K562 (cell line): ENCODE results near the gene SLC46A3. TPM values are rescaled to one million over a fixed set of nuclear protein-coding genes. Genes with fewer than 3 reads are reported as not detected.
A peak's percentile ranks its signal among the peaks of the same experiment; 100 is the strongest.

ENCODE experiments used
- BRCA1 ChIP-seq, 2 experiments: fragments of 450-650 bp in 1 of 2; sonication (generic) in 1 of 2; formaldehyde crosslinking in 1 of 2; IDR thresholded peaks; 2 replicates each; pipeline versions ENCODE4 v1.5.0 to v1.6.1; 2017 to 2020; ENCODE audit warnings: mild to moderate bottlenecking in 1 of 2, missing genetic modification reagents in 1 of 2
- CBX5 ChIP-seq: IDR thresholded peaks from 2 replicates; pipeline ENCODE4 v1.6.1; 2014; ENCODE audit warnings: low read depth, borderline replicate concordance
- CEBPB ChIP-seq: fragments of 450-650 bp; IDR thresholded peaks from 2 replicates; pipeline ENCODE4 v1.6.1; 2016; ENCODE audit warnings: missing genetic modification characterization, missing compliant biosample characterization
- NR2C2 ChIP-seq, 2 experiments: fragments of 200-800 bp in 1 of 2; sonication (Bioruptor generic) in 1 of 2; sonication (generic) in 1 of 2; formaldehyde crosslinking in 1 of 2; IDR thresholded peaks; 2 replicates each; pipeline versions ENCODE4 v1.6.1 to v1.8.0; 2016 to 2022; ENCODE audit warnings: mild to moderate bottlenecking in 1 of 2, missing compliant biosample characterization in 1 of 2, missing genetic modification characterization in 1 of 2, missing genetic modification reagents in 1 of 2
- RAD21 ChIP-seq, 2 experiments: fragments of 250-450 bp in 1 of 2; fragments of 450-650 bp in 1 of 2; sonication (Bioruptor Pico) in 1 of 2; formaldehyde crosslinking in 1 of 2; IDR thresholded peaks in 1 of 2; conservative IDR thresholded peaks in 1 of 2; 2 replicates each; pipeline versions ENCODE4 v1.4.0 to v1.8.0; 2020 to 2022; ENCODE audit warnings: mild to moderate bottlenecking in 2 of 2, moderate library complexity in 1 of 2
- RBM22 ChIP-seq: fragments of 200-400 bp; formaldehyde crosslinking; IDR thresholded peaks from 2 replicates; pipeline ENCODE4 v1.6.1; 2018; ENCODE audit warnings: low read length, low read depth; ENCODE audit not compliant: poor library complexity, severe bottlenecking
- SMAD3 ChIP-seq: fragments of 450-650 bp; formaldehyde crosslinking; conservative IDR thresholded peaks from 2 replicates; pipeline ENCODE4 v1.4.0; 2020; ENCODE audit warnings: mild to moderate bottlenecking
- ZC3H8 ChIP-seq: fragments of 450-650 bp; IDR thresholded peaks from 2 replicates; pipeline ENCODE4 v1.6.1; 2017
- ZNF224 ChIP-seq: sonication (generic); formaldehyde crosslinking; IDR thresholded peaks from 2 replicates; pipeline ENCODE4 v1.8.0; 2022; ENCODE audit warnings: mild to moderate bottlenecking, missing genetic modification reagents
- ZNF639 ChIP-seq, 2 experiments: fragments of 200-800 bp in 1 of 2; sonication (Bioruptor generic) in 1 of 2; sonication (generic) in 1 of 2; formaldehyde crosslinking in 1 of 2; IDR thresholded peaks in 1 of 2; conservative IDR thresholded peaks in 1 of 2; 2 replicates each; pipeline versions ENCODE4 v1.5.0 to v1.6.1; 2016 to 2020; ENCODE audit warnings: missing compliant biosample characterization in 1 of 2, missing genetic modification characterization in 1 of 2, missing genetic modification reagents in 1 of 2
- ZNF778 ChIP-seq: fragments of 450-650 bp; formaldehyde crosslinking; IDR thresholded peaks from 2 replicates; pipeline ENCODE4 v1.4.0; 2020; ENCODE audit warnings: mild to moderate bottlenecking, moderate library complexity
- ZSCAN32 ChIP-seq: fragments of 450-650 bp; formaldehyde crosslinking; IDR thresholded peaks from 2 replicates; pipeline ENCODE4 v1.4.0; 2020; ENCODE audit warnings: mild to moderate bottlenecking, moderate library complexity
- polyA plus RNA-seq, 8 experiments: library from polyadenylated mRNA; depleted of rRNA in 4 of 8; stranded (reverse) in 5 of 8; unstranded in 3 of 8; fragments of >200 nt; fragmentation: Nextera tagmentation in 2 of 8; fragmentation: Illumina TruSeq in 1 of 8; extraction: Ambion mirVana in 2 of 8; extraction: Trizol in 1 of 8; gene quantifications; 2 replicates each; pipeline versions ENCODE4 v1.2.1 to v1.2.3, GENCODE V29; 2011 to 2014; ENCODE audit warnings: inconsistent platforms in 1 of 8, missing spikeins in 1 of 8
- total RNA-seq, 7 experiments: library from RNA; depleted of rRNA in 6 of 7; stranded (reverse); fragments of >200 nt in 6 of 7; fragmentation: Illumina TruSeq in 2 of 7; extraction: Trizol in 2 of 7; gene quantifications; 2 replicates each; pipeline versions ENCODE4 v1.2.1 to v1.2.3, GENCODE V29; 2011 to 2021; ENCODE audit warnings: low replicate concordance in 1 of 7
- TF ChIP-seq, protein P1 (sequence below): fragments of 250-450 bp; sonication (Bioruptor Pico); IDR thresholded peaks from 2 replicates; pipeline ENCODE4 v1.5.0; 2020; ENCODE audit warnings: mild to moderate bottlenecking, borderline replicate concordance
- TF ChIP-seq, protein P2 (sequence below): fragments of 450-650 bp; IDR thresholded peaks from 2 replicates; pipeline ENCODE4 v1.6.1; 2016; ENCODE audit warnings: low read depth

The SLC46A3 gene
- total and polyA plus RNA-seq, 9 of the 15 experiments (the other 6 are each of a cell fraction or from before 2014, with no cell fraction given), result 0.14 to 1.2 (median 0.51) TPM

DNA sequence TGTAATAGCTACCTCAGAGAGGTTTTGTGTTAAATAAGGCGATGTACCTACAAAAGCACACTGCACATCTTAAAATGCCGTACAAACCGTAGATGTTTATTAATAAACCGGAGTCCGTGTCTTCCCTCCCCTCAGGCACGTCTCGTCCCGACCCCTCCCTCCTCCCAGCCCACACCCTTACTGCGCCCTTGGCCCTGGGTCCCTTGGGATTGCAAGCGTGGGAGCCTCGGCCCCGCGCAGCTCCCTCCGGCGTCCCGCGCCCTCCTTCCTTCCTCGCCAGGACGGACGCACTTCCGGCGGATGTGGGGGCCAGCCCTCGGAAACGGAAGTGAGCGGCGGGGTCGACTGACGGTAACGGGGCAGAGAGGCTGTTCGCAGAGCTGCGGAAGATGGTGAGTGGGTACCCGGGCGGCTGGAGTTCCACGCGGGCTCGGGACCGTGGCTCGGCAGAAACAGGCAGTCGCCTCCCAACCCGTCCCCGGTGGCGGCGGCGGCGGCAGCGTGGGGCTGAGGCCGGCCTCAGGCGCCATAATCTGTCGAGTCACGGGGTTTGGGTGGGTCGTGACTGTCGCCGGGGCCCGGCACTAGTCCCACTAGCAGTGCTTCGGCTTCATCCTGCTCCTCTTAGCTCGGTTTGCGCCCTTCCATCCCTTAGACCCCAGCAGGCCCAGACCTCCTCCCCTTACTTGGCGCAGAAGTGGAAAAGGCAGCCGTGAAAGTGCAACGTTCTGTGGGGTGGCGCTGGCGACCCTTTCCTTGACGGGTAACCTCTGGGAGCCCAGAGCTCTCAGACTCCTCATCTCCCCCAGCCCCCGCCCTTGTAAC is 59.8 kb downstream of the SLC46A3 start, which contains the start of gene POMP (continued):
- TF ChIP-seq, protein P1, sequence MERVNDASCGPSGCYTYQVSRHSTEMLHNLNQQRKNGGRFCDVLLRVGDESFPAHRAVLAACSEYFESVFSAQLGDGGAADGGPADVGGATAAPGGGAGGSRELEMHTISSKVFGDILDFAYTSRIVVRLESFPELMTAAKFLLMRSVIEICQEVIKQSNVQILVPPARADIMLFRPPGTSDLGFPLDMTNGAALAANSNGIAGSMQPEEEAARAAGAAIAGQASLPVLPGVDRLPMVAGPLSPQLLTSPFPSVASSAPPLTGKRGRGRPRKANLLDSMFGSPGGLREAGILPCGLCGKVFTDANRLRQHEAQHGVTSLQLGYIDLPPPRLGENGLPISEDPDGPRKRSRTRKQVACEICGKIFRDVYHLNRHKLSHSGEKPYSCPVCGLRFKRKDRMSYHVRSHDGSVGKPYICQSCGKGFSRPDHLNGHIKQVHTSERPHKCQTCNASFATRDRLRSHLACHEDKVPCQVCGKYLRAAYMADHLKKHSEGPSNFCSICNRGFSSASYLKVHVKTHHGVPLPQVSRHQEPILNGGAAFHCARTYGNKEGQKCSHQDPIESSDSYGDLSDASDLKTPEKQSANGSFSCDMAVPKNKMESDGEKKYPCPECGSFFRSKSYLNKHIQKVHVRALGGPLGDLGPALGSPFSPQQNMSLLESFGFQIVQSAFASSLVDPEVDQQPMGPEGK (CRISPR knock-in tag), result no peak
- TF ChIP-seq BRCA1 (IDR thresholded peaks at IDR 0.05), result no peak
- TF ChIP-seq BRCA1 (CRISPR knock-in tag; IDR thresholded peaks at IDR 0.05), result no peak
- TF ChIP-seq SMAD3 (CRISPR knock-in tag), result no peak
- TF ChIP-seq ZNF778, result no peak
- TF ChIP-seq RBM22, result peak; percentile 30
- no peak for TF ChIP-seq CBX5
- TF ChIP-seq ZNF639 (CRISPR knock-in tag; conservative IDR thresholded peaks at IDR 0.05 in 1 of 2, IDR thresholded peaks at IDR 0.05 in 1 of 2), result no peak
- no peak for TF ChIP-seq ZSCAN32 (CRISPR knock-in tag)
- peak; percentile 85 for TF ChIP-seq NR2C2 (CRISPR knock-in tag; IDR thresholded peaks at IDR 0.05)
- peak; percentile 97 for TF ChIP-seq NR2C2 (tag; IDR thresholded peaks at IDR 0.05)
- TF ChIP-seq ZC3H8, result no peak
- no peak for TF ChIP-seq CEBPB (tag)
- TF ChIP-seq, protein P2, sequence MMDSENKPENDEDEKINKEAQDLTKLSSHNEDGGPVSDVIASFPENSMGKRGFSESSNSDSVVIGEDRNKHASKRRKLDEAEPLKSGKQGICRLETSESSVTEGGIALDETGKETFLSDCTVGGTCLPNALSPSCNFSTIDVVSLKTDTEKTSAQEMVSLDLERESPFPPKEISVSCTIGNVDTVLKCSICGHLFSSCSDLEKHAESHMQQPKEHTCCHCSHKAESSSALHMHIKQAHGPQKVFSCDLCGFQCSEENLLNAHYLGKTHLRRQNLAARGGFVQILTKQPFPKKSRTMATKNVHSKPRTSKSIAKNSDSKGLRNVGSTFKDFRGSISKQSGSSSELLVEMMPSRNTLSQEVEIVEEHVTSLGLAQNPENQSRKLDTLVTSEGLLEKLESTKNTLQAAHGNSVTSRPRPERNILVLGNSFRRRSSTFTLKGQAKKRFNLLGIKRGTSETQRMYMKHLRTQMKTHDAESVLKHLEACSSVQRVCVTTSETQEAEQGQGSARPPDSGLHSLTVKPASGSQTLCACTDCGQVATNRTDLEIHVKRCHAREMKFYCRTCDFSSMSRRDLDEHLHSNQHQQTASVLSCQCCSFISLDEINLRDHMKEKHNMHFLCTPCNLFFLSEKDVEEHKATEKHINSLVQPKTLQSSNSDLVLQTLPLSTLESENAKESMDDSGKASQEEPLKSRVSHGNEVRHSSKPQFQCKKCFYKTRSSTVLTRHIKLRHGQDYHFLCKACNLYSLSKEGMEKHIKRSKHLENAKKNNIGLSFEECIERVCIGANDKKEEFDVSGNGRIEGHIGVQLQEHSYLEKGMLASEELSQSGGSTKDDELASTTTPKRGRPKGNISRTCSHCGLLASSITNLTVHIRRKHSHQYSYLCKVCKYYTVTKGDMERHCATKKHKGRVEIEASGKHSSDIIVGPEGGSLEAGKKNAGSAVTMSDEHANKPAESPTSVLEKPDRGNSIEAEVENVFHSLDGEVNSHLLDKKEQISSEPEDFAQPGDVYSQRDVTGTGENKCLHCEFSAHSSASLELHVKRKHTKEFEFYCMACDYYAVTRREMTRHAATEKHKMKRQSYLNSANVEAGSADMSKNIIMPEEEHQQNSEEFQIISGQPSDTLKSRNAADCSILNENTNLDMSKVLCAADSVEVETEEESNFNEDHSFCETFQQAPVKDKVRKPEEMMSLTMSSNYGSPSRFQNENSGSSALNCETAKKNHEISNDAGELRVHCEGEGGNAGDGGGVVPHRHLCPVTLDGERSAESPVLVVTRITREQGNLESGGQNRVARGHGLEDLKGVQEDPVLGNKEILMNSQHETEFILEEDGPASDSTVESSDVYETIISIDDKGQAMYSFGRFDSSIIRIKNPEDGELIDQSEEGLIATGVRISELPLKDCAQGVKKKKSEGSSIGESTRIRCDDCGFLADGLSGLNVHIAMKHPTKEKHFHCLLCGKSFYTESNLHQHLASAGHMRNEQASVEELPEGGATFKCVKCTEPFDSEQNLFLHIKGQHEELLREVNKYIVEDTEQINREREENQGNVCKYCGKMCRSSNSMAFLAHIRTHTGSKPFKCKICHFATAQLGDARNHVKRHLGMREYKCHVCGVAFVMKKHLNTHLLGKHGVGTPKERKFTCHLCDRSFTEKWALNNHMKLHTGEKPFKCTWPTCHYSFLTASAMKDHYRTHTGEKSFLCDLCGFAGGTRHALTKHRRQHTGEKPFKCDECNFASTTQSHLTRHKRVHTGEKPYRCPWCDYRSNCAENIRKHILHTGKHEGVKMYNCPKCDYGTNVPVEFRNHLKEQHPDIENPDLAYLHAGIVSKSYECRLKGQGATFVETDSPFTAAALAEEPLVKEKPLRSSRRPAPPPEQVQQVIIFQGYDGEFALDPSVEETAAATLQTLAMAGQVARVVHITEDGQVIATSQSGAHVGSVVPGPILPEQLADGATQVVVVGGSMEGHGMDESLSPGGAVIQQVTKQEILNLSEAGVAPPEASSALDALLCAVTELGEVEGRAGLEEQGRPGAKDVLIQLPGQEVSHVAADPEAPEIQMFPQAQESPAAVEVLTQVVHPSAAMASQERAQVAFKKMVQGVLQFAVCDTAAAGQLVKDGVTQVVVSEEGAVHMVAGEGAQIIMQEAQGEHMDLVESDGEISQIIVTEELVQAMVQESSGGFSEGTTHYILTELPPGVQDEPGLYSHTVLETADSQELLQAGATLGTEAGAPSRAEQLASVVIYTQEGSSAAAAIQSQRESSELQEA, result no peak
- TF ChIP-seq ZNF224 (CRISPR knock-in tag), result no peak
- TF ChIP-seq RAD21 (CRISPR knock-in tag; conservative IDR thresholded peaks at IDR 0.05 in 1 of 2, IDR thresholded peaks at IDR 0.05 in 1 of 2), result no peak
